Measurements from ENCODE around the gene MAN2A1.

GRCh38 chr5:109916481-109917153 lies 226.9 kb downstream of the MAN2A1 start:
- TF ChIP-seq CTCF (IDR thresholded peaks at IDR 0.05) (no peak), JUNB (IDR thresholded peaks at IDR 0.05) (no peak), RNF2 (IDR thresholded peaks at IDR 0.05; ENCODE audit: borderline replicate concordance, low read depth) (no peak), POLR2A (IDR thresholded peaks at IDR 0.05; ENCODE audit: low read length) (no peak), ZSCAN20 (CRISPR knock-in tag; IDR thresholded peaks at IDR 0.05) (no peak), BHLHE40 (IDR thresholded peaks at IDR 0.05; ENCODE audit: low read depth, low read length) (no peak), MAFK (IDR thresholded peaks at IDR 0.05; ENCODE audit: partially characterized antibody) (no peak)
